ENCODE data around the gene SEC14L5. TPM values are rescaled to one million over a fixed set of nuclear protein-coding genes. Genes with fewer than 3 reads are reported as not detected.

Gene SEC14L5
- total RNA-seq, 4 donors from 2014 or later = 0.32 to 6.2 (median 0.53) TPM

DNA sequence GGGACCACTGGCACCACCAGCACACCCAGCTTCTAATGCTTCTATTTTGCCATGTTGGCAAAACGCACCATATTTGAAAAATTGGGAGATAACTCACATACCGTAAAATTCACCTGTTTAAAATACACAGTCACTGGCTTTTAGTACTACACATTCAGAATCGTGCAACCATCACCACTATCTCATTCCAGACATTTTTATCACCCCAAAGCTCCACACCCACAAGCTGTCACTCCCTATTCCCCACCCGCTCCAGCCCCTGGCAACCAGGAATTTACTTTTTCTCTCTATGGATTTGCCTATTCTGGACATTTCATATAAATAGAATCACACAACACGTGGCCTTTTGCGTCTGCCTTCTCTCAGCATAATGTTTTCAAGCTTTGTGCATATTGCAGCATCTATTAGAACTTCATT is 46.2 kb upstream of the SEC14L5 start:
- Histone ChIP-seq H3K27me3 (no peaks in the 10 kb centered on the region), H3K36me3 (no peaks in the 10 kb centered on the region), H3K4me3 (no peak overlapping the region), H3K27ac (no peak overlapping the region), H3K9me3 (no peaks in the 10 kb centered on the region), H3K4me1 (no peaks in the 10 kb centered on the region)
- intact Hi-C loops (cut with DNase I; ENCODE audit: low total_unique reads) = no loop called here
- WGBS, 2 donors (ENCODE audit: low coverage in 1 of 2) = 61 to 65% methylated on average over 4 to 6 of the region's 6 CpGs
- DNase-seq = no peak
- in situ Hi-C loops (cut with MboI; ENCODE audit: low pct_ligation_motif_present in 1 of 4, low pct_unique_long_range_greater_than_20kb in 1 of 4, low sequenced_read_pairs in 3 of 4) = loop anchor here in 1 of 4 donors (10.0 kb wide), 1 partner anchor 57 kb away; no protein-coding TSS in a partner anchor
- TF ChIP-seq POLR2AphosphoS5 (IDR thresholded peaks at IDR 0.05) (no peak), EP300 (IDR thresholded peaks at IDR 0.05; ENCODE audit: low read depth) (no peak), POLR2A (IDR thresholded peaks at IDR 0.05) (no peak)
- TF ChIP-seq, protein P1, sequence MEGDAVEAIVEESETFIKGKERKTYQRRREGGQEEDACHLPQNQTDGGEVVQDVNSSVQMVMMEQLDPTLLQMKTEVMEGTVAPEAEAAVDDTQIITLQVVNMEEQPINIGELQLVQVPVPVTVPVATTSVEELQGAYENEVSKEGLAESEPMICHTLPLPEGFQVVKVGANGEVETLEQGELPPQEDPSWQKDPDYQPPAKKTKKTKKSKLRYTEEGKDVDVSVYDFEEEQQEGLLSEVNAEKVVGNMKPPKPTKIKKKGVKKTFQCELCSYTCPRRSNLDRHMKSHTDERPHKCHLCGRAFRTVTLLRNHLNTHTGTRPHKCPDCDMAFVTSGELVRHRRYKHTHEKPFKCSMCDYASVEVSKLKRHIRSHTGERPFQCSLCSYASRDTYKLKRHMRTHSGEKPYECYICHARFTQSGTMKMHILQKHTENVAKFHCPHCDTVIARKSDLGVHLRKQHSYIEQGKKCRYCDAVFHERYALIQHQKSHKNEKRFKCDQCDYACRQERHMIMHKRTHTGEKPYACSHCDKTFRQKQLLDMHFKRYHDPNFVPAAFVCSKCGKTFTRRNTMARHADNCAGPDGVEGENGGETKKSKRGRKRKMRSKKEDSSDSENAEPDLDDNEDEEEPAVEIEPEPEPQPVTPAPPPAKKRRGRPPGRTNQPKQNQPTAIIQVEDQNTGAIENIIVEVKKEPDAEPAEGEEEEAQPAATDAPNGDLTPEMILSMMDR (IDR thresholded peaks at IDR 0.05) = no peak

DNA sequence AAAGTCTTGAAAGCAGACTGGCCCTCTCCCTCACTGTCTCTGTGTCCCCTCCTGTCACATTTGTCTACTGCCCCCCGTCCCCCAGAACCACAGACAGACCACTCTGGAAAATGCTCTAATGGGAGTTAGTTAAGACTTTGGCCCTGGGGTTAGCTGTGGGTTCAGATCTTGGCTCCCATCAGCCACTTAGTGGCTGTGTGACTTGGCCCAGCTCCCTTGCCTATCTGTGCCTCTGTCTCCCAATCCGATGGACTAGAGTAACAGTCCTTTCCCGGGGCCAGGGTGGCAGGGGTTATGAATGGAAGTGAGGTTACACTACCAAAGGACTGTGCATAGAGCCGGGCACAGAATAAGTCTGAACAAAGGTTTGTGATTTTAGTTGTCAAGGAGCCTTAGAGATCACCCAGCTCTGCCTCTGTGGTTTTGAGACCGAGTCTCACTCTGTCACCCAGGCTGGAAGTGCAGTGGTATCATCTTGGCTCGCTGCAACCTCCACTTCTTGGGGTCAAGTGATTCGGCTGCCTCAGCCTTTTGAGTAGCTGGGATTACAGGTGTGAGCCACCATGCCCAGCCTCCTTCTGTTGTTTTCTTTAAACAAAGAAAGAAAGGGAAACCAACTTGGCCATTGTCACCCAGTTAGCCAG is 44.9 kb upstream of the SEC14L5 start:
- TF ChIP-seq, protein P1 (IDR thresholded peaks at IDR 0.05) = no peak
- TF ChIP-seq POLR2AphosphoS5 (IDR thresholded peaks at IDR 0.05) (no peak), POLR2A (IDR thresholded peaks at IDR 0.05) (no peak), EP300 (IDR thresholded peaks at IDR 0.05; ENCODE audit: low read depth) (no peak)
- Histone ChIP-seq H3K9me3 (no peaks in the 10 kb centered on the region), H3K36me3 (no peaks in the 10 kb centered on the region), H3K4me1 (no peaks in the 10 kb centered on the region), H3K27me3 (no peaks in the 10 kb centered on the region), H3K27ac (no peak overlapping the region), H3K4me3 (no peak overlapping the region)
- DNase-seq = no peak
- in situ Hi-C loops (cut with MboI; ENCODE audit: low pct_ligation_motif_present in 1 of 4, low pct_unique_long_range_greater_than_20kb in 1 of 4, low sequenced_read_pairs in 3 of 4) (loop anchor here in 1 of 4 donors (10.0 kb wide), 1 partner anchor 58 kb away; no protein-coding TSS in a partner anchor), intact Hi-C loops (cut with DNase I; ENCODE audit: low total_unique reads) (no loop called here)
- WGBS, 2 donors (ENCODE audit: low coverage in 1 of 2) = 69 to 82% methylated on average over 5 to 7 of the region's 7 CpGs

DNA sequence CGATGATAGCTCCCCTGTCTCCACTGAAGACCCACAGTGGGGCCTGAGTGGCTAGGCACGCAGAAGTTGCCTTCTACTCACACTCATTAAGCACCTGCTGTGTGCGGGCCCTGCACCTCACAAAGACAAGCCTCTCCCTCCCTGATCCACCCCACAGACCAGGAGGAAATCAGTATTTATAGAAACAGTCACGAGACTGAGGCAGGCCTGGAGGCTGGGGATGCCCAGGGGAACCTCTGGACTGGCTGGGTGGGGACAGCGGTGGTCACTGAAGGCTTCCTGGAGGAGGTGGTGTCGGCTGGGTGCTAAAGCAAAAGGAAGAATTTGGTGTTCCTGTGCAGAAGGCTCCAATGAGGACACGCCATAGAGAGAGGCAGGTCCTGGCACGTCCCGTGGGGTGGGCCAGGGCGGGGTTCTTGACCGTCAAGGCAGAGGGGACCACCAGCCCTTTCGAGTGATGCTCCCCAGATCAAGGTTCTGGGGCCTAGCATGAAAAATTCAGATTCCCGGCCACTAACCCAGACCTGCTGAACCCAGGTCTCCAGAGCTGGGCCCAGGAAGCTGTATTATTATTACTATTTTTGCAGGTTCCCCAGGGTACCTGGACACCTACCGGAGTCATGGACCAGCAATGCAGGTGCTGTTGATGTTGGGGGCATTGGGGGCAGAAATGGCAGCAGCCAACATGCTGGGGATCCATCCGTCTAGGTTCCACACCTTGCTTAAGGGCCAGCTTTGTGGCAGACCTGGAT is 44.2 kb upstream of the SEC14L5 start:
- intact Hi-C loops (cut with DNase I; ENCODE audit: low total_unique reads) = no loop called here
- H3K27ac ChIP-seq = no peak overlapping the region
- H3K27me3 ChIP-seq = no peaks in the 10 kb centered on the region
- no peaks in the 10 kb centered on the region for H3K9me3 ChIP-seq
- WGBS, 2 donors (ENCODE audit: low coverage in 1 of 2) = 89% methylated on average over 15 of the region's 15 CpGs; no CpG with 5 or more reads in 1 of the 2 donors
- no peaks in the 10 kb centered on the region for H3K36me3 ChIP-seq
- DNase-seq = no peak
- TF ChIP-seq EP300 (IDR thresholded peaks at IDR 0.05; ENCODE audit: low read depth) = no peak
- no peak for TF ChIP-seq POLR2AphosphoS5 (IDR thresholded peaks at IDR 0.05)
- TF ChIP-seq, protein P1 (IDR thresholded peaks at IDR 0.05) = no peak
- no peak for TF ChIP-seq POLR2A (IDR thresholded peaks at IDR 0.05)
- H3K4me1 ChIP-seq = no peaks in the 10 kb centered on the region
- H3K4me3 ChIP-seq = no peak overlapping the region
- in situ Hi-C loops (cut with MboI; ENCODE audit: low pct_ligation_motif_present in 1 of 4, low pct_unique_long_range_greater_than_20kb in 1 of 4, low sequenced_read_pairs in 3 of 4) = loop anchor here in 1 of 4 donors (10.0 kb wide), 1 partner anchor 59 kb away; no protein-coding TSS in a partner anchor

DNA sequence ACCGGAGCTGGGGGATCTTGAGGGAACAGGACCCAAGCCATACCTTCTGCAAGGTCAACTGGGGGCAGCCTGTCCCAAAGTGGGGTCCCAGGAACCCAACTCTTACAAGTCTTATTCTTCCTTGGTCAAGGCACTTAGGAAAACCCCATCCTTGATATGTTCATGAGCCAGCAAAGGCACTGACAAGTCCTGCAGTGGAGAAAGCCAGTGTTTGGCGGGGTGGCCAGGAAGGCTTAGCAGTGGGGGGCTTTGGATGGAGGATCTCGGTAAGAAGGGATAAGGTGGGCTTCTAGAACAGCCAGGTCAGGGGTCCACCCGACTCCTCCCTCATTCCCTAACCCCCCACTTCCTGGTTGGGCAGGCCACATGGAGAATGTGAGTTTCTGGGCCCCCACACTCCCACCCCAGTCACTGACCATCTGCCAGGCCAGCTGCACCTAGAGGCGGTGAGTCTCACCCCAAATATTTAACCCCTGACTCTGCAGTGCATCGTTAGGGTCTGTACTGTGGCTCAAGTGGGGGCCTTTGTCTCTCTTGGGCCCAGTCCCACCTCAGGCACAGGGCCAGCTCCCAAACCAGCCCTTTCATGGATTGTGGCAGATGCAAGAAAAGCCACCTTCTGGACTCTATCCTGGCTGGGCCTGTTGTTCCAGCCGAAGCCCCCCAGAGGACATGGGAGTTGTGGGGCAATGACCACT is 43.5 kb upstream of the SEC14L5 start:
- Histone ChIP-seq H3K27me3 (no peaks in the 10 kb centered on the region), H3K4me3 (no peak overlapping the region), H3K4me1 (no peaks in the 10 kb centered on the region), H3K27ac (no peak overlapping the region), H3K36me3 (no peaks in the 10 kb centered on the region), H3K9me3 (no peaks in the 10 kb centered on the region)
- 77 to 100% methylated on average over 1 to 7 of the region's 7 CpGs for WGBS, 2 donors (ENCODE audit: low coverage in 1 of 2)
- TF ChIP-seq EP300 (IDR thresholded peaks at IDR 0.05; ENCODE audit: low read depth) (no peak), POLR2AphosphoS5 (IDR thresholded peaks at IDR 0.05) (no peak), POLR2A (IDR thresholded peaks at IDR 0.05) (no peak)
- TF ChIP-seq, protein P1 (IDR thresholded peaks at IDR 0.05) = no peak
- no peak for DNase-seq
- intact Hi-C loops (cut with DNase I; ENCODE audit: low total_unique reads) (no loop called here), in situ Hi-C loops (cut with MboI; ENCODE audit: low pct_ligation_motif_present in 1 of 4, low pct_unique_long_range_greater_than_20kb in 1 of 4, low sequenced_read_pairs in 3 of 4) (loop anchor here in 1 of 4 donors (10.0 kb wide), 1 partner anchor 60 kb away; no protein-coding TSS in a partner anchor)
